GM19372 (cell line): ENCODE measurements around the gene NME2.
"Not testable (repeated sequence)": the region's sequence is repeated elsewhere in the genome, so short reads cannot be mapped to it uniquely, and the experiment has no call there.

Source experiments
- ATAC-seq: cut with Tn5 transposase; IDR thresholded peaks from one replicate; pipeline ENCODE4 v1.9.1; 2021; ENCODE audit warnings: mild to moderate bottlenecking, low read depth, moderate library complexity; ENCODE audit not compliant: unreplicated experiment

Gene NME2

GRCh38 chr17:51152766-51153209 lies 13.4 kb upstream of the NME2 start:
- ATAC-seq, result peak; percentile 1

DNA sequence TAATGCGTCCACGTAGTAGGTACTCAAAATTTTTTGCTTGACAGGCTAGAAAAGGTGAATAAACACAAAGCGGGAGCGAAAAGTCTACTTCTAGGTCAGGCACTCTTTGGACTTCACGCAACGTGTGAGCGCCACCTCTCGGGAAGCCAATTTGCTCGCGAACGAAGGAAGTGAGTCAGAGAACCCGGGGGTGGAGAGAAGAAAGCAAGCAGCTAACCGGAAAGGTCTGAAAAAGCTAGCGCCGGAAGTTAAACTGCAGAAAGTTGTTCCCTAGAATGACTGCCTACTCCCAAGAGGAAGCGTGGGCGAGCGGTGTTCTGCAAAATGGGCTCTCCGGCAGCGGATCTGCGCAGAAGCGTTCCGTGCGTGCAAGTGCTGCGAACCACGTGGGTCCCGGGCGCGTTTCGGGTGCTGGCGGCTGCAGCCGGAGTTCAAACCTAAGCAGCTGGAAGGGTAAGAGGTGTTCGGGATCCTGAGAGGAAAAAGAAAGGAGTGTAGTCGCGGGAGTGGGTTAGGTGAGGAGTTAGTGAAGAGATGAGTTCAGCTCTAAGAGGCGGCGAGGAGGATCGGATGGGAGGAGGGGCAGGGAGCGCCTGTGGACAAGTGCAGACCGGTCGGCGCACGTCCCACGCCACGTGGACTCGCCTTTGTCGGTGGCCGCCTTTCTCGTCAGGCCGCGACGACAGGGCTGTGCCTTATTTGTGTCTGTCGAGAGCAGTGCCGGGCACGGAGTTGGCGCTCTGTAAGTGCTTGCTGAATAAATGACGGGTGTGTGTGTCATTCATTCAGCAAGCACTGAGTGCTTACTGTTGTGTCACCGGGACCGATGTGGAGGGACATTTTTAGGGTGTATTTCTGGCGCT lies 12.8 kb upstream of the NME2 start, which contains the start of gene NME1:
NME1 (plus strand) TSS at position 350 of the 863 bp plus-strand sequence. CDS start 2,096 bp downstream, outside the sequence.
- peak; percentile 94 for ATAC-seq

DNA sequence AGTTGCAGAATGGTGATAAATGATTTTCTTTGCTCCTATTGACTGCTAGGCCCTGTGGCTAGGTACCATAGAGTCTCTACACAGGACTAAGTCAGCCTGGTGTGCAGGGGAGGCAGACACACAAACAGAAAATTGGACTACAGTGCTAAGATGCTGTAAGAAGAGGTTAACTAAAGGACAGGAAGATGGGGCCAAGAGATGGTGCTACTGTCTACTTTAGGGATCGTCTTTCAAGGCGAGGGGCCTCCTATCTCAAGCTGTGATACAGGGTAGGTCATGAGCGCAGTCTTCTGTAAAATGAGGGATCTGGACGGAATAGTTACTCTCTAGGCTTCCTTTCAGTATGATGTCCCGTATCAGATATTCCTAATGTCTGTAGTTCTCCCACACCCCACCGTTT lies 12.0 kb upstream of the NME2 start:
- ATAC-seq, result no peak

GRCh38 chr17:51155416-51155815 lies 10.8 kb upstream of the NME2 start:
- no peak for ATAC-seq

GRCh38 chr17:51159604-51160003 lies 6.6 kb upstream of the NME2 start:
- ATAC-seq, result no peak

DNA sequence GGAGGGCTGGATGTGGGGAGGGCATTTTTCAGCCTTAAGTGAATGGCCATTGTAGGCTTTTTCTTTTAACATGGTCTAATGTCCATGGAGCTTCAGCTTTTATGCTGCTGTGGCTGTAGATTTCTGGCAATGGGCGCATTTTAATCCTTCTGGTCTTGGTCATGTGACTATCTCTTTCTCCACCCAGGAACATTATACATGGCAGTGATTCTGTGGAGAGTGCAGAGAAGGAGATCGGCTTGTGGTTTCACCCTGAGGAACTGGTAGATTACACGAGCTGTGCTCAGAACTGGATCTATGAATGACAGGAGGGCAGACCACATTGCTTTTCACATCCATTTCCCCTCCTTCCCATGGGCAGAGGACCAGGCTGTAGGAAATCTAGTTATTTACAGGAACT lies 4.7 kb upstream of the NME2 start:
- no peak for ATAC-seq

GRCh38 chr17:51164911-51165679 lies 1.1 kb upstream of the NME2 start:
- no peak for ATAC-seq

DNA sequence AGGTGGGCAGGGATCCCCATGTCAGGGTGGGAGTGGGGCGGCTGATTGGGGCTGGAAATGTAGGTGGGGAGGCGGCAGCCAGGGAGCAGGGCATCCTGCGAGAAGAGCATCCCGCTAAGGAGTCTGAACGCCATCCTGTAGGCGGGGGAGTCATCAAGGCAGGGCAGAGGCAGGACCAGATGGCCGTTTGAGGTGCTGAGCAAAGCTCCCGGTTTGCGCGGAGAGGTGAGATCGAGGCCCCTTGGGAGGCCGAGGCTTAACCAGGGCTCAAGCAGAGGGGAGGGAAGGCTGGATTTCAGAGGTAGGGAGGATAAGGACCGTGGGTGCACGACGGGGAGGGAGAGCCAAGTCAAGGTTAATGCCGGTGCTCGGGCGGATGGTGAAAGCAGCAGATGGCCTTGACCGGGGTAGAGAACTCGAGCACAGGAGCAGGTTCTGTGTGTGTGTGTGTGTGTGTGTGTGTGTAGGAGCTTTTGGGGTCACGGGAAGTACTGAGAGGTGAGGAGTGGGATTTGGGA lies 472 bp upstream of the NME2 start:
- ATAC-seq, result peak; percentile 7

- ATAC-seq, result peak; percentile 44
Observed at GRCh38 chr17:51166987-51167931, 1.0 kb downstream of the NME2 start.

DNA sequence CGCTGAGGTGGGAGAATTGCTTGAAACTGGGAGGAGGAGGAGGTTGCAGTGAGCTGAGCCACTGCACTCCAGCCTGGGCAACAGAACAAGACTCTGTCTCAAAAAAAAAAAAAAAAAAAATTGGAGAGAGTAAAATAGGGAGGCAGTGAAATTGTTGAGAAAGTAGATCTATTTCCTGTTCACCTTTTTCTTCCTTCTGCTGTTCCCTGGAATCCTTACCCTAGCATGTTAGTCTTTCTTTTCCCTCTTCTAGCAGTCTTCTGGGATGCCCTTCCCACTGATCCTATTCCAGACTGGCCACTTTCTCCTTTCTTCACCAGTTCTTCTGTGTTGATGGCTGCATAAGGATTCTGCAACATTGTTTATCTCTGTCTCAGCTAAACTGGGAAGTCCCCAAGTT lies 3.1 kb downstream of the NME2 start:
- no peak for ATAC-seq

GRCh38 chr17:51170736-51171135 lies 4.5 kb downstream of the NME2 start:
- no peak for ATAC-seq

GRCh38 chr17:51172030-51172429 lies 5.8 kb downstream of the NME2 start:
- not testable (repeated sequence) for ATAC-seq

DNA sequence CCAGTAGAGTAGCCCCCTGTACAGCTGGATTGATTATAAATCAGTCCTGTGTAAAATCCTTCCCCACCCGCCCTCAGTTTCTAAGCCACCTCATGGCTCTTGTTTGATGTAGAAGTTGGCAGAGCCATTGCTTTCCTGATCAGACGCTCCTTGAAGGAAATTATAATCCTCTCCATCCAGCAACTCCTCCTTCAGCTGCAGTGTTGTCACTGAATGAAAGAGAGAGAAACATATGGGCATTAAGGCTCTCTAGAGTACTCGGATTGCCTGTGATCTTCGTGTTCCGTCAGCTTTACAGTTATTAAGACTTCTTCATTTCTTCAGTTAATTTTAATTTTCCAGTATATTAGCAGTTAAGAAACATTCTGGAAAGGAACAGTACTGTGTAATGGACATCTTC lies 14.3 kb downstream of the NME2 start:
- no peak for ATAC-seq

DNA sequence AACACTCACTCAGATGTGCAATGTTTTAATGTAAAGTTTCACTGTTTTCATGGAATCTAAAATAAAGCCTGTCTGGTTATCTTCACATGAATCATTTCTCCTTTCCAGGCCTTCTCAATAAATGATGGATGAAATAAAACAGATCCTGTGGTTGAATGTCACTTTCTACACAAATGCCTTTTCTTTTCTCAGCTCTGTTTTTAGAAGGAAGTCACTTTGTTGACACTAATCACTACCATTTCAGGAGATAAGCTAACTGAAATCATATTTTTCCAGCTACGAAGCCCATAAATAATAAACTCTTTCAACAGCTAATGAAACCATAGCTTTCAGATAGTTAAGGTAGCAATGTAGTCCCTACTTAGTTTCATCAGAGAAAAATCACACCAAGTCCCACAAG lies 17.9 kb downstream of the NME2 start:
- ATAC-seq, result no peak

- ATAC-seq, result no peak
Observed at GRCh38 chr17:51185763-51186332, 19.6 kb downstream of the NME2 start.

DNA sequence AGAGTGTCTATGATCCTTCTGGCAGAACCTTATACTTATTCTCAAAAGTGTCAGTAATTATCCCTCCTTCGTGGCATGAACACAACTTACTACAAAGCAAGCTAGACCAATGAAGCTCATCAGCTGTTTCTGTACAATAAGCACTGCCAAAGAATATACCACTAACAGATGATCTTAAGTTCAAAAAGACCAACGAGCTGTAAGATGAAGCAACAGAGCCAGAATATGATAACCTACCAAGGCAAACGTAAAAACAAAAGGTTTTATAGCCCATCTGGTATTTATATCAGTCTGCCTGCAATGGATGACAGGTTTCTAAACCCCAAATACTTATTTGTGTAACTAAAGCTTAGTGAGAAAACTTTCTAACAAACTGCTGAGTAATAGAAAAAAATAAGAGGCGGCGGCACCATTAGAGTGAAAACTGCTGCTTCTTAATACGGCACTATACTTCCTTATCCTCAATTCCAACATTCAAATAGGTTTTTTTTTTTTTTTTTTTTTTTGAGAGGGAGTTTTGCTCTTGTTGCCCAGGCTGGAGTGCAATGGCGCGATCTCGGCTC lies 22.1 kb downstream of the NME2 start:
- ATAC-seq, result no peak

GRCh38 chr17:51189162-51189561 lies 23.0 kb downstream of the NME2 start:
- no peak for ATAC-seq

DNA sequence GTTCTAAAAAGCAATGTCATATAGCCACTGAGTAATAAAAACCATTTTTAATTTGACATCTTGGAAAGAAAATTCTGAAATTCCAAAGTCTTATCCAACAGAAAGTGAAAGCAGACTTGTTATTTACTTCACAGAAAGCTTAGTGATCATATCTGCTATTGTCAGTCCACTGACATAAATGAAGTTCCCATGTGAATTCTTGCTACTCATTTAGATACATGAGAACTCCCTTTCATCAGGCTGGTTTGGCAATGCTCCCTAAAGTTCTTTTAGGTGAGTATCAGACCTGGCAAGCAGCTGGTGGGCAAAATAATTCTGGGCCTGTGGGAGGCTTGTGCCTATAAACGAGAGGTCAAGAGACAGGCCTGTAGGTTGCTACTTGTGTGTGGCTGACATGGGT lies 23.4 kb downstream of the NME2 start:
- no peak for ATAC-seq

- ATAC-seq, result no peak
Observed at GRCh38 chr17:51191895-51192294, 25.7 kb downstream of the NME2 start.

GRCh38 chr17:51197754-51198153 lies 31.5 kb downstream of the NME2 start:
- no peak for ATAC-seq
